HG02885 (cell line): ENCODE measurements around the gene ATP6V1E1.

Source experiments
- ATAC-seq: cut with Tn5 transposase; IDR thresholded peaks from one replicate; pipeline ENCODE4 v1.9.1; 2021; ENCODE audit warnings: mild to moderate bottlenecking; ENCODE audit not compliant: unreplicated experiment, poor library complexity

The ATP6V1E1 gene

DNA sequence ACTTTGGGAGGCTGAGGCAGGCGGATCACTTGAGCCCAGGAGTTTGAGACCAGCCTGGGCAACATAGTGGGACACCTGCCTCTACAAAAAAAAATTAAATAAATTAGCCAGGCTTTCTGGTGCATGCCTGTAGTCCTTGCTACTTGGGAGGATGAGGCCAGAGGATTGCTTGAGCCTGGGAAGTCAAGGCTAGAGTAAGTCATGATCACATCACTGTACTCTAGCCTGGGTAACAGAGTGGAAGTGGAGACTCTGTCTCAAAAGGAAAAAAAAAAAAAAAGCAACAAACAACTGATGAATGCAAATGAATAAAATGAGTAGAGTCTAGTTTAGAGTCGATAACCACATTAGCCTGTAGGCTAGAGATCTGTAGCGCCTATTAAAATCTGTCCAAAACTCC is 6.1 kb upstream of the ATP6V1E1 start:
- ATAC-seq: no peak

- no peak for ATAC-seq
Observed at GRCh38 chr22:17633998-17634323, 5.4 kb upstream of the ATP6V1E1 start.

DNA sequence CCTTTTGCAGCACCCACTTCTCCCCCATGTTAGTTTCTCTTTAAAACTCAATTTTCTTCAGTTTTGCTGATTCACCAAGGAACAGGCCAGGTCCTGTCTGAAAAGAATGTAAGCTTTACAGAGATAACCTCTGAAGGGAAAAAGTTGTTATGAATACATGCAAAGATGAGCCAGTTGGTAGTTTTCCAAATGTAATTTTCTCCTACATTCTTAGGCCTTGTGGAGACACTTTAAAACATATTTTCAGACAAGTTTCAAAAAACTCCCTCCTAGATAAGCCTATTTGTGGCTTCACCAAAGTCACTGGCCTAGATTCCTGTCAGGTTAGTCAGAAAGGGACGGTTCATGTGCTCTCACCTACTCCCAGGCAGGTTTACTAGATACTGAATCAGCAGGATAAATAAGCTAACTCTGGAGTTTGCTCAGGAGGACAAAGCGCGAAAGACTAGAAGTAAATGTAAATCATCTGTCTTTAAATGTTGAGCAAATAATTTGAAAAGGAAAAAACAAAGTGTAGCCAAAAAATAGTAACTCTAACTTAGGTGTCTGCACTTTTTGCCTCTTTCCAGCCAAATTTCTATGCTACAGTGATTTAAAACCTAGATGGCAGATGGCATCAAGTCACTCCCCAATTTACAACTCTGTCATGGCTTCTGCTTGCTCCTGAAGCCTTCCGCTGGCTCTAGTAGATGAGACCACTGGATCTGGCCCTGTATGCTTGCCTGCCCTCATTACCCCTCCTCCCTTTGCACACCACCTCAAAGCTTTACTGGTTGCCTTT is 4.9 kb upstream of the ATP6V1E1 start:
- no peak for ATAC-seq

DNA sequence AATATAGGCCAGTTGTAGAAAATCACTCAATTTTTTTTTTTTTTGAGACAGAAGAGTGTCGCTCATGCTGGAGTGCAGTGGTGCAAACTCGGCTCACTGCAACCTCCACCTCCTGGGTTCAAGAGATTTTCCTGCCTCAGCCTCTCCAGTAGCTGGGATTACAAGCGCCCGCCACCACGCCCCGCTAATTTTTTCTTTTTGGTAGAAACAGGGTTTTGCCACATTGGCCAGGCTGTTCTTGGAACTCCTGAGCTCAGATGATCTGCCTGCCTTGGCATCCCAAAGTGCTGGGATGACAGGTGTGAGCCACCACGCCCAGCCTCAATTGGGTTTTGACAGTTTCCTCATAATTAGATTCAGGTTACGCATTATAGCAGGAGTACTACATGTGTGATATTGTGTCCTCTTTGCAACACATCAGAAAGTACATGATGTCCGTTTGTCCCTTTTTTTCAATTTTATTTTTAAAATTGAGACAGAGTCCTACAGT is 2.6 kb upstream of the ATP6V1E1 start:
- no peak for ATAC-seq

DNA sequence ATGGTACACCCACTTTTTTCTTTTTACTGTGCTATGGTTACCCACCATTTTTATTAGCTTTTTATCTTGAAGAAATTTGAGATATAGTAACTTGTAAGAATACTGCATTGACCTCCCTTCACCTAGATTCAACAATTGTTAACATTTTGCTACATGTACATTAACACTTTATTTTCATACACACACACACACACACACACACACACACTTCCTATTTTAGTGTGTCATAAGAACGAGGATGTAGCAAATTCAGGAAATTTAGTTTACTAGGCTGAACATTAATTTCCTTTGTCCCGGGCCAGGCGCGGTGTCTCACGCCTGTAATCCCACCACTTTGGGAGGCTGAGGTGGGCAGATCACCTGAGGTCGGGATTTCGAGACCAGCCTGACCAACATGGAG is 1.1 kb upstream of the ATP6V1E1 start:
- no peak for ATAC-seq

- no peak for ATAC-seq
Observed at GRCh38 chr22:17629173-17629489, 582 bp upstream of the ATP6V1E1 start.

DNA sequence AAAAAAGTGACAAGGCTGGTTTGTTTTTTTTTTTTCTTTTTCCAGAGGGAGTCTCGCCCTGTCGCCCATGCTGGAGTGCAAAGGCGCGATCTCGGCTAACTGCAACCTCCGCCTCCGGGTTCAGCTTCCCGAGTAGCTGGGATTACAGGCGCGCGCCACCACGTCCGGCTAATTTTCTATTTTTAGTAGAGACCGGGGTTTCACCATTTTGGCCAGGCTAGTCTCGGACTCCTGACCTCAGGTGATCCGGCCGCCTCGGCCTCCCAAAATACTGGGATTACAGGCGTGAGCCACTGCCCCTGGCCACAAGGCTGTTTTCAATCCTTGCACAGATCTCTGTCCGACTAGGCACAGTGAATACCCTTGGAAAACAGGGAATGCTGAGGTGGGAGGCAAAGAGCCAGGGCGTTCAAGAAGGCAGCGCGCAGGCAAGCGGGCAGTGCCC is 566 bp downstream of the ATP6V1E1 start:
- no peak for ATAC-seq

GRCh38 chr22:17613280-17613679 is 15.3 kb downstream of the ATP6V1E1 start:
- no peak for ATAC-seq

GRCh38 chr22:17612057-17612456 is 16.5 kb downstream of the ATP6V1E1 start:
- no peak for ATAC-seq

- no peak for ATAC-seq
Observed at GRCh38 chr22:17607891-17608521, 20.5 kb downstream of the ATP6V1E1 start.

DNA sequence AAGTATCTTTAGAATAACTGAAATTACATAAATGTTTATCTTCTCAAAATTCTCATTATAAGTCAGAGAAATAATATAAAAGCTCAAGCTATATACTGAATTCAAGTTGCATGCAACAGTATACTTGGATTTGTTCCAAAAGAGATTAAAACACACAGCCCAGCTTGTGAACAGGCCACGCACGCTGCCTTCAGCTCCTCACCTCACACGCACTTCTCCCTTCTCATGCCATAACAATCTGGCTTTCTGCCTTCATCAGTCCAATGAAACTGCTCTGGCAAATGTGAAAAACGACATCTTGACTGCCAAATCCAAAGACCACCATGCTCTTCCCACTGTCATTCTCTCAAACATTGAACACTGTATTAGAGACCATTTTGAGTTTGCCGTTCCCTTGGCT is 22.1 kb downstream of the ATP6V1E1 start:
- ATAC-seq: no peak

GRCh38 chr22:17603668-17604067 is 24.9 kb downstream of the ATP6V1E1 start:
- ATAC-seq: no peak

DNA sequence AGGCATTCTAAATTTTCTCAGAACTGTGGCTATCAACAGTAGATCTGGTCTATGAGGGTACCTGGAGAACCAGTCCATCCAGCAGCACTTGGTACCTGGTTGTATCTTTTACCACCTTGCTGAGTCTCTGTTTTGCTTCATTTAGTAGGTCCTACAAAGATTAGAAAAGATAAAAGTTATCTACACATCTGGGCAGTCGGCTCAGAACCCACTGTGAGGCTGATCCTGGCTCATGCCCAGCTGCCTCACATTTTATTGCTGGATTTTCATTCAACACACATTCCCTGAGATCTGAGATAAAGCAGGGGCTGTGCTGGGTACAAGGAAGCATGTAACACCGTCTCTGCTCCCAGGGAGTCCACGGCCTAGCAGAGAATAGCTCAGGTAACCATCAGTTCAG is 27.5 kb downstream of the ATP6V1E1 start:
- ATAC-seq: no peak

GRCh38 chr22:17598318-17598717 is 30.2 kb downstream of the ATP6V1E1 start:
- ATAC-seq: no peak

GRCh38 chr22:17597217-17597616 is 31.3 kb downstream of the ATP6V1E1 start:
- no peak for ATAC-seq

DNA sequence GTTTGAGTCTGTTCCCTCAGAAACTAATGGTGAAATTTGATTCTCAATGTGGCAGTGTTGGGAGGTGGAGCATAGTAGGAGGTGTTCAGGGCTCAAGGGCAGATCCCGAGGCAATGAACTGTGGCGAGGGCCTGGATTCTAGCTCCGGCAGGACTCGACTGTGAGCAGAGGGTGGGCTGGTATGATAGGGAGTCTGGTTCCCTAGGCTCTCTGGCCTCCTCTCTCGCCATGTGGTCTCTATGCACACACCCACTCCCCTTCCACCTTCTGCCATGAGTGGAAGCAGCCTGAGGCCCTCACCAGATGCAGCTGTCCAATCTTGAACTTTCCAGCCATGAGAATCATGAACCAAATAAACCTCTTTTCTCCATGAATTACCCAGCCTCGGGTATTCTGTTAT is 32.3 kb downstream of the ATP6V1E1 start:
- no peak for ATAC-seq

- ATAC-seq: no peak
Observed at GRCh38 chr22:17592201-17592600, 36.3 kb downstream of the ATP6V1E1 start.

- no peak for ATAC-seq
Observed at GRCh38 chr22:17590586-17590985, 38.0 kb downstream of the ATP6V1E1 start.

DNA sequence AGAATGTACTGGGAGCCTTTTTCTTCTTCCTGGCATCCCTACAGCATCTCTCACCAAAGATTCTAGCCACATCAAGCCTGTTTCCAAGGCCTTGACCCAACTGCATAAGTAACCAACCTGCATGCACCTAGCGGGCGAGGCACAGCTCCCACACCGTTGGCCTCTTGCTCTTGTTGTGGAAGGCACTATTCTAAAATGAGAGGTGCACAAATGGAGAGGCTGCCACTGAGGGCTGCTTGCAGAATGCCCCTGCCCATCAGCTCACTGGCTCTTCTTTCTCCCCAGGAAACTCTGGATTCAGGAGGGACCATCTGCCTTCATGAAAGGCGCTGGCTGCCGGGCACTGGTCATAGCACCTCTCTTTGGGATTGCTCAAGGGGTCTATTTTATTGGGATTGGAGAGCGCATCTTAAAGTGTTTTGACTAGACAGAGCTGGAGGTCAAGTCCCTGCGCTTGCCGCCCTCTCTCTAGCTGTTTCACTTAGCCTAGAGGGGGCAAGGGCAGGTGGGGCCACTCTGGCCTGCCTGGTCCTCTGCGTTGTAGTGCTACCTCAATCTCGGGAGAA is 38.7 kb downstream of the ATP6V1E1 start:
- ATAC-seq: no peak

DNA sequence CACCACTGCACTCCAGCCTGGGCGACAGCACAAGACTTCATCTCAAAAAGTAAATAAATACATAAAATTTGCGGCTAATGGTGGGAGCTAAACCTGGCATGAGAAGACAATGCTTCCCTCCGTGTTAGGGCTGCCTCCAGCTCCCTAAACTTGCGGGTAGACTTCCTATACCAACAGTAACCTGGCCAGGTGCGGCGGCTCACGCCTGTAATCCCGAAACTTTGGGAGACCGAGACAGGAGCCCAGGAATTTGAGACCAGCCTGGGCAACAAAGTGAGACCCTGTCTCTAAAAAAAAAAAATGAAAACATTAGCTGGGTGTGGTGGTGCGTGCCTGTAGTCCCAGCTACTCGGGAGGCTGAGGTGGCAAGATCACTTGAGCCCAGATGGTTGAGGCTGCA is 39.9 kb downstream of the ATP6V1E1 start:
- no peak for ATAC-seq

DNA sequence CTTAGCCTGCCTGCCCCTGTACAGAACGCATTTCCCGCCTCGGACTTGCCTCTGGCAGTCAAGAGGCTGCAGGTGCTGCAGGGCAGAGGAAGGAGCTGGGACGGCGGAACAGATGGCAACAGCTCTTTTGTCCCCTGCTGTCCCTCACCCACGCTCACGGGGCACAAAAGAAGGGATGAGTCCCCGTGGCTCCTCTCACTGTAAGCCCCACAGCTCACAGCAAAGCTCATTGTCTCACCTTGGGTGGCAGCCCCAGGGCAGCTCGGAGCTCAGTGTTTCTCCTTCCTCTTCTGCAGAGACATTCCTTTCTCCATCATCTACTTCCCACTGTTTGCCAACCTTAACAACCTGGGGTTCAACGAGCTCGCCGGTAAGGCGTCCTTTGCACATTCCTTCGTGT is 40.9 kb downstream of the ATP6V1E1 start:
- ATAC-seq: no peak
